Mucosa of descending colon (tissue), 3 donors: Measurements from ENCODE around the gene ZNF70. TPM values are rescaled to one million over a fixed set of nuclear protein-coding genes. Genes with fewer than 3 reads are reported as not detected.

Experiments used
- ATAC-seq: fragments of 200-7000 bp; cut with Tn5 transposase; one replicate; pipeline ENCODE4 v1.9.1; 2020; ENCODE audit warnings: mild to moderate bottlenecking, moderate library complexity
- DNase-seq, 3 donors: peaks; one replicate each; pipeline ENCODE4 v3.0.0-alpha.2; 2020
- H3K36me3 ChIP-seq: fragments of 200-600 bp; one replicate; pipeline ENCODE4 v1.8.0; 2021; ENCODE audit warnings: low read depth, mild to moderate bottlenecking
- H3K4me1 ChIP-seq: fragments of 200-600 bp; one replicate; pipeline ENCODE4 v1.8.0; 2021; ENCODE audit warnings: low read depth, mild to moderate bottlenecking
- H3K4me3 ChIP-seq: fragments of 200-600 bp; one replicate; pipeline ENCODE4 v1.8.0; 2021; ENCODE audit warnings: mild to moderate bottlenecking
- H3K9me3 ChIP-seq: fragments of 200-600 bp; one replicate; pipeline ENCODE4 v1.8.0; 2021; ENCODE audit warnings: mild to moderate bottlenecking
- CTCF ChIP-seq: fragments of 200-600 bp; IDR thresholded peaks from one replicate; pipeline ENCODE4 v1.8.0; 2022; ENCODE audit warnings: antibody characterized with exemption, mild to moderate bottlenecking
- intact Hi-C, 2 donors: fragments of 100-400 bp; cut with DNase I in 1 of 2; cut with micrococcal nuclease in 1 of 2; formaldehyde crosslinking; loops; one replicate each; pipeline versions ENCODE4 v1.11.0 to v1.11.1; 2022; cut with DNase I, micrococcal nuclease
- total RNA-seq, 3 donors: library from RNA; stranded (reverse); fragmentation: NEBNext Ultra II Directional in 2 of 3; extraction: Animal tissue kit (Norgen Biotek cat#: 25700) in 2 of 3; gene quantifications; one replicate each; pipeline versions ENCODE4 v1.2.1 to v1.2.4, GENCODE V29; 2021 to 2023
- donor health status: DM: no; HTN: no; CAD: no; lungs with moderate emphysema.
- donor health status: DM: no; HTN: no; CAD: no.
- donor health status: DM: no; HTN: yes; CAD: no.

The ZNF70 gene
- total RNA-seq, 3 donors from 2014 or later, result 3.4 to 7.5 (median 3.7) TPM

- Histone ChIP-seq H3K4me1 (peaks cover 3% of the 10 kb centered on the region), H3K4me3 (no peak overlapping the region), H3K9me3 (no peaks in the 10 kb centered on the region), H3K36me3 (no peaks in the 10 kb centered on the region)
- no peak for ATAC-seq
- DNase-seq, result no peak
- intact Hi-C loops, result no loop called here
- no peak for TF ChIP-seq CTCF
Observed at GRCh38 chr22:23778577-23778900, 27.6 kb upstream of the ZNF70 start.

- H3K36me3 ChIP-seq, result no peaks in the 10 kb centered on the region
- H3K4me1 ChIP-seq, result no peaks in the 10 kb centered on the region
Observed at GRCh38 chr22:23777776-23778576, 27.1 kb upstream of the ZNF70 start.

GRCh38 chr22:23775779-23776375 lies 25.0 kb upstream of the ZNF70 start:
- intact Hi-C loops, result no loop called here
- Histone ChIP-seq H3K4me1 (peaks cover 10% of the 10 kb centered on the region), H3K9me3 (no peaks in the 10 kb centered on the region), H3K4me3 (no peak overlapping the region), H3K36me3 (no peaks in the 10 kb centered on the region)
- no peak for TF ChIP-seq CTCF
- no peak for DNase-seq
- ATAC-seq, result no peak

More at GRCh38 chr22:23777776-23778576, 27.1 kb upstream of the ZNF70 start:
- ATAC-seq (no peak), DNase-seq (no peak)
- no peak for TF ChIP-seq CTCF
- intact Hi-C loops, result no loop called here
- H3K9me3 ChIP-seq, result no peaks in the 10 kb centered on the region
- H3K4me3 ChIP-seq, result no peak overlapping the region

- intact Hi-C loops, result no loop called here
- peaks cover 11% of the 10 kb centered on the region for H3K4me1 ChIP-seq
- no peaks in the 10 kb centered on the region for H3K36me3 ChIP-seq
- no peaks in the 10 kb centered on the region for H3K9me3 ChIP-seq
- ATAC-seq (no peak), DNase-seq (peak in 1 of 3 donors; percentile 37)
- no peak overlapping the region for H3K4me3 ChIP-seq
- no peak for TF ChIP-seq CTCF
Observed at GRCh38 chr22:23774922-23775436, 24.1 kb upstream of the ZNF70 start.

GRCh38 chr22:23774114-23774921 lies 23.4 kb upstream of the ZNF70 start:
- intact Hi-C loops, result no loop called here
- H3K9me3 ChIP-seq, result no peaks in the 10 kb centered on the region
- H3K4me1 ChIP-seq, result peaks cover 11% of the 10 kb centered on the region
- no peak for ATAC-seq
- no peak for DNase-seq
- no peaks in the 10 kb centered on the region for H3K36me3 ChIP-seq
- no peak for TF ChIP-seq CTCF
- H3K4me3 ChIP-seq, result no peak overlapping the region
